ENCODE data around the gene SYNDIG1.

The SYNDIG1 gene

DNA sequence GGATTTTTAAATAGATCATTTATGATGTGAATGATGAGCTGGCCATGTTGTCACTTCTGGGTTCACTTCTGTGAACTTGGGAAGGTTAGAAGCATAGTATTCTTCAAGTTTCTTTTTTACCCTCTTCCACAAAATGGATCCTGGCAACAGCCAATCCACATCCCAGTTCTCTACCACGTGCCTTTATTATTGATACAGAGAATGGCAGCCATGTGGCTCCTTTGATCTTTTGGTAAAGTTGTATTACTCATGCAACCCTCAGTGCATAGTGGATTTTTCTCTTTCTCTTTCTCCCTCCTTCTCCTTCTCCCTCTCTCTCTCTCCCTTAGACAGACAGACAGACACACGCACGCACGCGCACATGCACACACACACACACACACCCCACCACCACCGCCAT lies 50.0 kb downstream of the SYNDIG1 start:
- in situ Hi-C loops (cut with HindIII; ENCODE audit: low sequenced_read_pairs), result no loop called here

DNA sequence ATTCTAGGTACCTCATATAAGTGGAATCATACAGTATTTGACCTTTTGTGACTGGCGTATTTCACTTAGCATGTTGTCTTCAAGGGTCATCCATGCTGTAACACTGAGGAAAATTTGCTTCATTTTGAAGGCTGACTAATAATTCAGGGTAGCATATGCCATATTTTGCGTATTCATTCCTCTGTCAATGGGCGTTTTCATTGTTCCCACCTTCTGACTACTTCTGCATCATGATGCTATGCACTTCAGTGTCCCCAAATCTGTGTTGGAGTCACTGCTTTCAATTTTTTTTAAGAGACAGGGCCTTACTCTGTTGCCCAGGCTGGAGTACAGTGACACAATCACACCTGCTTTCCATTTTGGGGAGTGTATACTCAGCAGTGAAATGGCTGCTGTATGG lies 51.6 kb downstream of the SYNDIG1 start:
- in situ Hi-C loops (cut with HindIII; ENCODE audit: low sequenced_read_pairs), result no loop called here

DNA sequence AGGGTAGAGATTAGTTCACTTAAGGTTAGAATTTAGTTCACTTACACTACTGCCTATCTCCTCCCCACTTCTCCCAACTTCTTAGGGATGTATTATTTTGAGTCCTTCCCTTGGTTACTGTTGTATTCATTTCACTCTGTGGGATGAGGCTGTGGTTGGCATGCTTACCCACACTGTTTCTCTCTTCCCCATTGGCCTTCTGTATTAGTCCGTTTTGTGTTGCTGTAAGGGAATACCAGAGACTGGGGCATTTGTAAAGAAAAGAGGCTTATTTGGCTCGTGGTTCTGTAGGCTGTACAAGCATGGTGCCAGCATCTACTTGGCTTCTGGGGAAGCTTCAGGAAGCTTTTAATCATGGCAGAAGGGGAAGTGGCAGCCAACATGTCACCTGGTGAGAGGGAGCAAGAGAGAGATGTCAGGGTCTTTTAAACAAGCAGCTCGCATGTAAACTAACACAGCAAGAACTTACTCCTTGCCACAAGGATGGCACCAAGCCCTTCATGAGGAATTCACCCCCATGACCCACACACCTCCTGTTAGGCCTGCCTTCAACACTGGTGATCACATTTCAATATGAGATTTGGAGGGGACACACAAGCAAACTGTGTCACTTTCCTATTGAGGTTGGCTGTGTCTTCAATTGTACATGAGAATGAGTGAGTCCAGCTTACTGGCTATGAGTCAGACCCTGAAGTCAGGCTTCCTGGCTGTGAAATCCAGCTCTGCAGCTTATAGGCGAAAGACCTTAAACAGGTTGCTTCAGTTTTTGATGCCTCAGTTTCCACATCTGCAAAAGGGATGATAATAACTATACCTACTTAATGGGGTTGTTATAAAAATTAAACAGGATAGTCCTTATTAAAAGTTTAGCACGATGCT lies 53.3 kb downstream of the SYNDIG1 start:
- in situ Hi-C loops (cut with HindIII; ENCODE audit: low sequenced_read_pairs), result no loop called here

DNA sequence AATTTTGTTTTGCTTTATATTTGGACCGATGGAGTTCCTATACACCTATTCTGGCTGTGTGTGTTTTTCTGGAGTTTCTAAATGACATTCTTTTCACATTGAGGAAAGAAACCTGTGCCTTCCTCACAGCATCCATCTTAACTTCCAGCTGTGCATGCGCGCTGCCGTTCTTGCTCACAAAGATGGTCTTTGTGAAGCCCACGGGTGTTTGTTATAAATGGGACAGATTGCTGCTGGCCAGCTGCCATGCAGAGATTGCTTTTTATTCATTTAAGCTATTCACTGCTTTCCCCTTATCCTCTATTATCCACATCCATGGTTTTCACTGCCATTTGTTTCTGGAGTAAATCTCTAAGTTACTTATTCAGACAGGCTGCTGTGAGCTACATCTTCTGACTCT lies 54.2 kb downstream of the SYNDIG1 start:
- in situ Hi-C loops (cut with HindIII; ENCODE audit: low sequenced_read_pairs), result no loop called here

DNA sequence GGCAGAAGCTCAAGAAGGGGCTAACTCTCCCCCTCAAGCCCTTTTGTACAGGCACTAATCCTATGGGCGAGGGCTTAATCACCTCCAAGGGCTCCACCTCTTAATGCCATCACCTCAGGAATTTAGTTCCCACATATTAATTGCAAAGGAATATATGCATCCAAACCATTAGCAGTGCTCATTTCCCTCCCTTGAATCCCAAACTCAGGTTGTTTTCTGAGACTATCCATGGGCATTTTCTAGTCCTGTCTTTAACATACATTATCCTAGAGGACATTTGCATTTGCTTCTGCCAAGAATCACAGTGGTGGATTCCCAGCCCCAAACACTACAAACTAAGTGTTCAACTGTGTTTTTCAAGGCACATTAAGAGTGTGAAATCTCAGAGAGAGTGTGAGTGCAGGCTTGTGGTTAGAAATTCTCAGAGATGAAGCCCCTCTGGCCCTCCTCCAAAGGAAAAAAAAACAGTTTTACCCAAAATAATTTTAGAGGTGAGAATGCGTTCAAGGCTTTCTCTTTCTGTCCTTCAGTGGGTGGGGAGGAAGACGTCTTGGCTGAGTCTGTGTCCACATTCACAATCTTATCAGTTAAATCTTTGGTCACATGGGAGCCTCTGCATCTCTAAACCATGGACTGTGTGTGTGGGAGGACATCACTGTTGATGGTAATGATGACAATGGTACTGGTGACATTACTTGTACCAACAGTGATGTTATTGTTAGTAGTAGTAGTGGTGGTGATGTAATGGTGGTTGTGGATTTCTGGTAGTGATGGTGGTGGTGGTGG lies 59.3 kb downstream of the SYNDIG1 start:
- in situ Hi-C loops (cut with HindIII; ENCODE audit: low sequenced_read_pairs), result no loop called here

DNA sequence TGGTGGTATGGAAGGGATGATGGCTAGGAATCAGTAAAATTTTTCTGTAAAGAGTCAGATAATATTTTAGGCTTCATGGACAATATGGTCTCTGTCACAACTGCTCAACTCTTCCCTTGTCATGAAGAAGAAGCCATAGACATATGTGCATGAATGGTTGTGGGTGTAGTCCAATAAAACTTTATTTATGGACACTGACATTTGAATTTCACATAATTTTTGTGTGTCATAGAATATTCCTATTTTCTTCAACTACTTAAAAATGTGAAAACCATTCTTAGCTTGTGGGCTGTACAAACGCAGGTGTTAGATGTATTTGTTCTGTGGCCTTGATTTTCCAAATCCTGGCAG lies 59.9 kb downstream of the SYNDIG1 start:
- in situ Hi-C loops (cut with HindIII; ENCODE audit: low sequenced_read_pairs), result no loop called here

DNA sequence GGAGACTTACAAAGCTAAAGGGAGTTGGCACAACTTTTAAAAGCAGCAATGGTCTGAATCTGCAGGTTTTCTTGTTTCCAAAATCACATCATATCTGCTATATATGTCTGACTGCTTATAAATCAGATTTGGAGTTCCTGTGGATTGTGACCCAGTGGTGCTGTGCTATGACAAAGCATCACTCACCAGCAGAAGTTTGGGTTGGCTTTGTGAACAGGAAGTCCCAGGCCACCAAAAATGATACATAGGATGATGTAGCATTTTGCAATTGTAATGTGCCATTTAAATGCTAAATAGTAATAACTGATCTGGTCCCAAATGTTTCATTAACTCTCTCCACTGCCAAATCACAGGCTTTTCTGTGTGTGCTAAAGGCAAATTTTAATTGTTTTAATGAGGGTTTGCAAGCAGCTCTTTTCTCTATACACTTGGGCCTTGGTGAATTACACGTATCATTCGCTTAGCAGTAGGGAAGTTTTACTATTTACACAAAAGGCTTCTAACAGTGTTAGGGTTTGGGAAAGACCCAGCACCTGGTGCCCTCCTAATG lies 60.8 kb downstream of the SYNDIG1 start:
- in situ Hi-C loops (cut with HindIII; ENCODE audit: low sequenced_read_pairs), result no loop called here

DNA sequence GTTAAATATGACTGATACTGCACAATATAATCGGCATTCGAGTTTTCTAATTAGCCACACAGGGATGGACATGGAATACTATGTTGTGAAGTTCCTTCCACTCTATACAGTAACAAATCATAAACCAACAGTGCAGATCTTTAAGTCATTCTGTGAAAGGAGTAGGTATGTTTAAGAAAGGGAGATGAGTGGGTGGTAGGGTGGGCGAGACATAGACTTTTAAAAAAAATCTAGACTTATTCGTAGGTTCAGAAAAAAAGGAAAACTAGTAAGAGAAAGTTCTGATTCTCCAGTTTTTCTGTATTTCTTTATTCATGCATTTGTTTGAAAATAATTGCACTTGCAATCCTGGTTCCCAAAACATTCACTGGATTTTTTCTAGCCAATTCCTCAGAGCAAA lies 61.8 kb downstream of the SYNDIG1 start:
- in situ Hi-C loops (cut with HindIII; ENCODE audit: low sequenced_read_pairs), result no loop called here

DNA sequence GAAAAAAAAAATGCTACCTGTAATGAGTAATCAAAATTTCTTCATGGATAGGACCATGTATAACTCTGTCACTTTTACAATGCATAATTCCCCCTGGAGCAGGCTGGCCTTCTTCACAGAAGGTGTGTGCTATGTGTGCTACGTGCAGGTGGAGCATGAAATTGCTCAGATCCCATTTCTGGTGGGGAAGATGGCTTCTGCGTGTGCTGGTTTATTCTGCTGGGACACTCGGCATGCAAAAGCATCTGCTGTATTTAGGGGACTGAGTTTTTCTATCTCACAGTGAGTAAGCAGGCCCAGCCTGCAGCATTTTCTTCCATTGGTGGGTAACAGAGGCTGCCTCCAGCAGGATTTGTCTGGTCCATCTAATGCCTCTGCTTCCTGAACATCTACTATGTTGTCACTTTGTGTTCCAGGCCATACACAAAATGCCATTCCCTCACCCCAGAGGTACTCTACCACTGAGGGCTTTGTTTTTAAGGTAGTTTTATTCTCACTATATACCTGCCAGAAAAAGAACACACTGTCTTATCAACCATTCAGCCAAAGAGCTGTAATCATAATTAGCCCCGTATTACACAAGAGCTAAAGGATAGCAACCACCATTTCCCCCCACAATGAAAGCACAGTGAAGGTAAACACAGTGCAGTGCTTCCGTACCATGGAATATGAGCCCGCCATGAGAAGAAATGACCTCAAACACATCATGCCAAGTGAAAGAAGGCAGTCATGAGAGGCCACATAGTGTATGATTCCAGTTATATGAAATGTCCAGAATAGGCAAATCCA lies 62.4 kb downstream of the SYNDIG1 start:
- in situ Hi-C loops (cut with HindIII; ENCODE audit: low sequenced_read_pairs), result no loop called here

DNA sequence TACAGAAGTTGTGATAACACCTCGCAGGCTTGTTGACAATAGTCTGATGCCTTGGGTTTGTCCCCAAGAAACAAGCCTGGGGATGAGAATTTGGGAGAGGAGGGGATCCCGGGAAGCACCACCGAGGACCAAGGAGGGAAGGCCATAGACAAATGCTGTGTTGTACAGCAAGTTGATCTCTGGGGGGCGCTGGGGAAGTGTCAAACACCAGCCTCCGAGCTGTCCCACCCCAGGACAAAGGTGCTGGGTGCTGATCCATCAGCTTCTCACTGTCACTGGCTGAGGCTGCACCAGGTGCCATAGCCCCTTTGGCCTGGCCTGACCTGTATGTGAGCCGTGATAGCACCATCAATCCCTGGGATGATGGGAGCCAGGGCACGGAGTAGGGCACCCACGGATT lies 64.0 kb downstream of the SYNDIG1 start:
- in situ Hi-C loops (cut with HindIII; ENCODE audit: low sequenced_read_pairs), result no loop called here

DNA sequence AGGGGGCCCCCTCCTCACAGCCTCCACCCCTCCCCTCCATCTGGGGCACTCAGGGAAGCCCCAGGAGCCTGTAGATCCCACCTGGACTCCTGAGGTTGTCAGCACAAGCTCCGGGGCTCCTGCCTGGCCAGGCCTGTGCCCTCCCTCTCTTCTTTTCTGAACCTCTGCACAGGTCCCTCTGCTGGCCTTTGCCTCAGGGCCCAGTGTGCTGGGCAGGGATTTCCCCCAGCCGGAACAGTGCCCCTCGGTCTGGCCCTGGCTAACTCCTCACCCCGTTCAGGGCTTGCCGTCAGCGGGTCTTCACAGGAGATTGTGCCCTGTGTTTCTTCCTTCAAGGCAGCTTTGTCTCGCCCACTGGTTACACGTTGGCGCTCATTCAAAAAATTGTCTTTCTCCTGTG lies 64.9 kb downstream of the SYNDIG1 start:
- in situ Hi-C loops (cut with HindIII; ENCODE audit: low sequenced_read_pairs), result no loop called here

DNA sequence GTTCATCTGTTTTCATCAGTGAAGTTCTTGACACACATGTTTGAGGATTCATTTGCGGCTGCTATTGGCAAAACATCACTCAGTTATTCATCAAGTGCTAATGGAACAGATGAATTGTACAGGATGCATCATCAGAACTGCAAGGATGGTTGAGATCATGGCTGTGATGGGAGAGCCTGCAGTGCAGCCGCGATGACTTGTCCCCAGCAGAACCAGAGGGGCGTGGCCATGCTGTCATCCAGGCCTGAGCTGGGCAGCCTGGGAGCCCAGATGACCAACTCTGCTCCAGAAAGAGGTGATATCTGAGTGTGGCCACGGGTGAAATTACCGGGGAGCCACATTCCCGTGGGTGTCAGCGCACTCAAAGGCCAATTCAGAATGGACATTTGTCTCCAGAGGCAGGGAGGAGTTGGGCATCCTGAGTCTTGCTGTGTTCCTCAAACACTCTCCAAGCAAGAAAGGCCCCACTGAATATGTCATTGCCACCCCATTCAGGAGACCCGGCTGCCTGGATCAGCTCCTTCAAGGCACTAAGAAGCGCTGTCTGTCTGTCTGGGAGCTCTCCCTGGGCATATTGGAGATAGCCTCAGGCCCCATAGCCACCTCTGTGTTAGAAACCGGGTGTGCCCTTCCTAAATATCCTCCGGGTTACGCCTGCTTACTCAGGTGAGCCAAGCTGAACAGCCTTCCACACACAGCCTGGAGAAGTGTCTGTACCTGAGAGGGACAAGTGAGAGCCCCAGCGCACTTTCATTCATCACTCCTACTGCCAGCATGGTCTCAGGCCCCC lies 66.7 kb downstream of the SYNDIG1 start:
- in situ Hi-C loops (cut with HindIII; ENCODE audit: low sequenced_read_pairs), result no loop called here

DNA sequence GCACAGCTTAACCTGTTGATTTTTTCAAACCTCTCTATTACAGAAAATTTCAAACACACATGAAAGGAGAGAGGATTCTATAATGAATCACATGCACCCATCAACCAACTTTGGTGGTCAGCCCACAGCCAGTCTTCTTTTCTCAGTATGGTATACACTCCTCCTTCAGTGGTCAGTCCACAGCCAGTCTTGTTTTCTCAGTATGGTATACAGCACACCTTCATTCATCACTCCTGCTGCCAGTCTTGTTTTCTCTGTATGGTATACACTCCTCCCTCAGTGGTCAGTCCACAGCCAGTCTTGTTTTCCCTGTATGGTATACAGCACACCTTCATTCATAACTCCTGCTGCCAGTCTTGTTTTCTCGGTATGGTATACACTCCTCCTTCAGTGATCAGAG lies 67.8 kb downstream of the SYNDIG1 start:
- in situ Hi-C loops (cut with HindIII; ENCODE audit: low sequenced_read_pairs), result no loop called here

DNA sequence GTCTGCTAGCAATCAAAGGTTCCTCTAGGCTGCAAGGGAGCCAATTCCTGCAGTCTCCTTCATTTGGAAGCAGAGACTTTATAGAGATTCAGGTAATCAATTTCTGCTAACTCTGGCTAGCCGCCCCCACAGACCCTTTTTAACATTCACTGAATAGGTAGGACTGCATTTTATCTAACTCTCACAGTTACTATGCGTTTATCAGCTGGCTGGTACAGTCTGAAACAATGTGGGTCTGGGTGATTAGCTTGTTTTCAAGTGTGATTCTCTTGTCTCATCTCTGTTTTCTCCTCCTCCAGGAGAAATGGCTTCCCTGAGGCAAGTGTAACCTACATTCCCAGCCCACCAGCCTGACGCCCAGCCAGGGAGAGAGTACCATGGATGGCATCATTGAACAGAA lies 73.3 kb downstream of the SYNDIG1 start:
- in situ Hi-C loops (cut with HindIII; ENCODE audit: low sequenced_read_pairs), result no loop called here

DNA sequence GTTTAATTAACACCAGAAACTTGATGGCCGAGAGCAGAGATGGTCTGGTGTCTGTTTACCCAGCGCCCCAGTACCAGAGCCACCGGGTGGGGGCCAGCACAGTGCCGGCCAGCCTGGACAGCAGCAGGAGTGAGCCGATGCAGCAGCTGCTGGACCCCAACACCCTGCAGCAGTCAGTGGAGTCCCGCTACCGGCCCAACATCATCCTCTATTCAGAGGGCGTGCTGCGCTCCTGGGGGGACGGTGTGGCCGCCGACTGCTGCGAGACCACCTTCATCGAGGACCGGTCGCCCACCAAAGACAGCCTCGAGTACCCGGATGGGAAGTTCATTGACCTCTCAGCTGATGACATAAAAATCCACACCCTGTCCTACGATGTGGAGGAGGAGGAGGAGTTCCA lies 73.7 kb downstream of the SYNDIG1 start:
- in situ Hi-C loops (cut with HindIII; ENCODE audit: low sequenced_read_pairs), result no loop called here

DNA sequence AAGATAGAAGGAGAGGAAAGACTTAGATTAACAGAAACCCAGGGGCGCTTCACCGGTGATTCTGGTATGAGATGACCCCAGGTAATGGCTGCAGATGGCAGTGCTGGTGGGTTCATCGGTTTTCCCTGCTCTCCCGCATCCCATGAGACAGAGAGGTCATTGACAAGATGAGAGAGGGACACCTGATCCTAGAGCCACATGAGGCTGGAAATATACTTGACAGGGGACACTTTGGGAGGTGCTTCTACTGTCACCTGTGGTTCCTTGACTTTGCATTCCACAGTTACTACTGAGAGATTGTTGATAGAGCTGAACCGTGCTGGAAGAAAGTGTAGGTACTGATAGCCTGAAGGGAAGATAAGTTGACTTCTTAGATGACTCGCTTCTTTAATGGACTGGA lies 74.3 kb downstream of the SYNDIG1 start:
- in situ Hi-C loops (cut with HindIII; ENCODE audit: low sequenced_read_pairs), result no loop called here

DNA sequence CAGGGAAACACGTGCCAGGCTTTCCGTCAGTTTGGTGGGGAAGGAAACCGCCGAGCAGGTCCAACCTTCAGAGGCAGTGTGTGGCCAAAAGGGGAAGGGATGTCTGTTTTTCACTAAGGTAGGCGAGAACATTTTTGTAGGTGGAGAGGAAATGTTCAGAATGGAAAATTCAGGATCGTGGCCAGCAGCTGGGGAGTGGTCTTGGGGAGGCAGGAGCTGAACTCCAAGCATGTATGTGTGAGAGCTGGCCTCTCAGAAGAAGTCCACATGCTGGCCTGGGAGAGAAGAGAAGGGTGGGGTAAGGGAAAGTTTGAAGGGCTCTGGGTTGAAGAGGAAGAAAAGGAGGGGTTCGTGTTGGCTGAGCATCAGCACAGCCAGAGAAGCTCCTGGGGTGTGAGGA lies 74.9 kb downstream of the SYNDIG1 start:
- in situ Hi-C loops (cut with HindIII; ENCODE audit: low sequenced_read_pairs), result no loop called here

DNA sequence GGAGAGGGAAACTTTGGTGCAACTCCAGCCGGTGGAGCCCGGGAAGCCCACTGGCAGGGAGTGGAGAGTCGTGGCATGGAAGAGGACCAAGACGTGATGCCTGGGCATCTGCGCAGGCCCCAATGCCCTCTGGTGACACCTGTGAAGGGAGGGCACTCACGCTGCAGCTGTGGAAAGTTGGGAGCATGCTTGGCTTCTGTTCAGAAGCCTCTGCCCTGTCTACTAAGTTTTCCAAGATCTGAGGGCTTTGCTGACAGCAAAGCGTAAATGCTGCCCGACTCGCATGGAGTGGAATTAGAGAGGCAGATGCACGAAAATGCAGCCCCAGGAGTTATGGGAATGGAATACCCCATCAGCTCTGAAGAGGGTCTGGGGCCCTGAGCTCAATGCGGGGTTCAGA lies 75.7 kb downstream of the SYNDIG1 start:
- in situ Hi-C loops (cut with HindIII; ENCODE audit: low sequenced_read_pairs), result no loop called here

DNA sequence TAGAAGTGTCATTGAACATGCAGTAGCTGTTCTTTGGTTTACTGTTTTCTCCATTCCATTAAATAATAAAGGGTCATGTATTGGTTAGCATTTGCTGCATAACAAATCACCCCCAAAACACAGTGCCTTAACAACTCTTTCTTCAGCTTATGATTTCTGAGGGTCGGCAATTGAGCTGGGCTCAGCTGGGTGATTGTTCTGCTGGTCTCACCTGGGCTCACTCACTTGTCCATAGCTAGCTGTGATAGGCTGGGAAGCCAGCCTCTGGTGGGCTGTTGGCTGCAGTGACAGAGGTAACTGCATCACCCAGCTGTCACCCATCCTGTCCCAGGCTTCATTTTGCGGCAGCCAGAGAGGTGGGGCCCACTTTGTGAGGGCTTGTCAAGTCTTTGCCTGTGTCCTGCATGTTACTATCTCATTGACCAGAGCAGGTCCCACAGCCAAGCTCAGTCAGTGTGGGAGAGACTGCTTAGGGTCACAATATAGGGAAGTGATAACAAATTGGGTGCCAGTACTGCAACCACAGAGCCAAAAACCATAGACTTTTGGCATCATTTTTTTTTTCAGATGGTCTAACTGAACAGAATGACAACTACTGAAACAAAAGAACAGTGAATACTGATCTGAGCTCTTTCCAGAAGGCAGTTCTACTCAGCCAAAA lies 76.9 kb downstream of the SYNDIG1 start:
- in situ Hi-C loops (cut with HindIII; ENCODE audit: low sequenced_read_pairs), result no loop called here

DNA sequence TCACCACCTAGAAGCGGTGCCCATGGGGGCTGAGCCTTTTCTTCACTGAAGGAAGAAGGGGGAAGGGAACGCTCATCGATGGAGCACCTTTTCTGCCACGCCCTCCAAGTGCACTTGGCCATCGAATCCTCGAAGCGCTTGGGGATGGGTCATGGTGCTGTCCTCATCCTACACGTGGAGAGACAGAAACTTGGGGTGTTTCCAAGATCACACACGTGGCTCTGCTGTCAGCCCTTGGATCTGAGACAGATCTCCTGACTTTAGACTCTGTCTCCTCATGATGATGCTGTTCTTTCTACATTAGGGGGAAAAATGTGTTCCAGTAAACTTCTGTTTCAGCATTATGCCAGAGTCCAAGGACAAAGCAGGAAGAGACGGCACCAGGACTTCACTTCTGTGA lies 78.5 kb downstream of the SYNDIG1 start:
- in situ Hi-C loops (cut with HindIII; ENCODE audit: low sequenced_read_pairs), result no loop called here

Measured in endothelial cell of hepatic sinusoid (primary cell).